HEK293 (cell line): ENCODE measurements around the gene NGF.

Experiments used
- CTCF ChIA-PET: fragments of 350-600 bp; formaldehyde crosslinking; extraction: SDS; loops from one replicate; lab custom pipeline; 2021; ENCODE audit warnings: antibody characterized with exemption; lab: Yijun Ruan, JAX
- POLR2A ChIA-PET: fragments of 300-600 bp; formaldehyde crosslinking; extraction: SDS; loops from one replicate; lab custom pipeline; 2020; ENCODE audit warnings: antibody characterized with exemption, inconsistent platforms; lab: Yijun Ruan, JAX
- H3K27ac ChIP-seq: fragments of 200-500 bp; sonication (Bioruptor generic); 2 replicates; pipeline ENCODE4 v1.5.1; 2014; ENCODE audit warnings: low read depth, low read length, control low read depth, inconsistent platforms; ENCODE audit errors: extremely low read depth
- H3K36me3 ChIP-seq, 2 experiments: fragments of 200-500 bp in 1 of 2; sonication (Bioruptor generic) in 1 of 2; 1 replicate in 1 of 2; 2 replicates in 1 of 2; pipeline ENCODE4 v1.5.1; 2014 to 2017; ENCODE audit warnings: inconsistent platforms in 2 of 2, low read length in 2 of 2; ENCODE audit not compliant: control insufficient read depth in 2 of 2, insufficient read depth in 1 of 2
- H3K4me1 ChIP-seq: fragments of 200-500 bp; sonication (Bioruptor generic); 2 replicates; pipeline ENCODE4 v1.5.1; 2014; ENCODE audit warnings: mild to moderate bottlenecking, low read length, inconsistent platforms; ENCODE audit not compliant: control insufficient read depth, insufficient read depth
- H3K4me3 ChIP-seq: 2 replicates; pipeline ENCODE4 v1.5.1; 2011; ENCODE audit warnings: low read depth, mild to moderate bottlenecking, control low read depth, low read length, moderate library complexity
- H3K9me3 ChIP-seq: fragments of 200-500 bp; sonication (Bioruptor generic); 2 replicates; pipeline ENCODE4 v1.5.1; 2014; ENCODE audit warnings: low read depth, low read length, inconsistent platforms; ENCODE audit not compliant: control insufficient read depth, insufficient read depth
- AEBP2 ChIP-seq: fragments of 450-650 bp; formaldehyde crosslinking; IDR thresholded peaks from 2 replicates; pipeline ENCODE4 v1.5.1; 2016; ENCODE audit warnings: missing biosample characterization, missing genetic modification characterization, borderline replicate concordance
- GLI4 ChIP-seq: fragments of 450-650 bp; formaldehyde crosslinking; IDR thresholded peaks from 2 replicates; pipeline ENCODE4 v1.5.1; 2016; ENCODE audit warnings: missing biosample characterization, missing genetic modification characterization
- GLIS1 ChIP-seq: fragments of 450-650 bp; formaldehyde crosslinking; IDR thresholded peaks from 2 replicates; pipeline ENCODE4 v1.5.1; 2016; ENCODE audit warnings: missing biosample characterization, missing genetic modification characterization
- HOXC10 ChIP-seq: sonication (generic); formaldehyde crosslinking; IDR thresholded peaks from 2 replicates; pipeline ENCODE4 v1.8.1; 2023; ENCODE audit warnings: mild to moderate bottlenecking, missing genetic modification reagents
- PRDM6 ChIP-seq: fragments of 450-650 bp; formaldehyde crosslinking; IDR thresholded peaks from 2 replicates; pipeline ENCODE4 v1.5.1; 2017; ENCODE audit warnings: missing biosample characterization, missing genetic modification characterization
- REPIN1 ChIP-seq: fragments of 450-650 bp; formaldehyde crosslinking; IDR thresholded peaks from 2 replicates; pipeline ENCODE4 v1.5.1; 2017; ENCODE audit warnings: missing biosample characterization, missing genetic modification characterization, low read depth
- SALL2 ChIP-seq: fragments of 450-650 bp; formaldehyde crosslinking; IDR thresholded peaks from 2 replicates; pipeline ENCODE4 v1.5.0; 2017; ENCODE audit warnings: missing biosample characterization, mild to moderate bottlenecking, missing genetic modification characterization, borderline replicate concordance
- SP7 ChIP-seq: fragments of 450-650 bp; formaldehyde crosslinking; IDR thresholded peaks from 2 replicates; pipeline ENCODE4 v1.5.1; 2016; ENCODE audit warnings: missing biosample characterization, missing genetic modification characterization
- YY2 ChIP-seq: fragments of 450-650 bp; formaldehyde crosslinking; IDR thresholded peaks from 2 replicates; pipeline ENCODE4 v1.5.1; 2016; ENCODE audit warnings: missing biosample characterization, missing genetic modification characterization
- ZBTB49 ChIP-seq: fragments of 450-650 bp; formaldehyde crosslinking; IDR thresholded peaks from 2 replicates; pipeline ENCODE4 v1.5.1; 2016; ENCODE audit warnings: missing biosample characterization, missing genetic modification characterization, low read depth
- ZFP3 ChIP-seq: fragments of 450-650 bp; formaldehyde crosslinking; IDR thresholded peaks from 2 replicates; pipeline ENCODE4 v1.5.1; 2016; ENCODE audit warnings: low read depth, missing biosample characterization, missing genetic modification characterization
- ZNF112 ChIP-seq: fragments of 450-650 bp; formaldehyde crosslinking; IDR thresholded peaks from 2 replicates; pipeline ENCODE4 v1.5.0; 2017; ENCODE audit warnings: missing biosample characterization, missing genetic modification characterization
- ZNF16 ChIP-seq: fragments of 450-650 bp; formaldehyde crosslinking; IDR thresholded peaks from 2 replicates; pipeline ENCODE4 v1.5.1; 2016; ENCODE audit warnings: low read depth, missing biosample characterization, missing genetic modification characterization
- ZNF174 ChIP-seq: fragments of 450-650 bp; formaldehyde crosslinking; IDR thresholded peaks from 2 replicates; pipeline ENCODE4 v1.5.0; 2017; ENCODE audit warnings: missing biosample characterization, mild to moderate bottlenecking, missing genetic modification characterization
- ZNF18 ChIP-seq: fragments of 450-650 bp; formaldehyde crosslinking; IDR thresholded peaks from 2 replicates; pipeline ENCODE4 v1.5.1; 2016; ENCODE audit warnings: missing biosample characterization, missing genetic modification characterization
- ZNF302 ChIP-seq: fragments of 450-650 bp; formaldehyde crosslinking; IDR thresholded peaks from 2 replicates; pipeline ENCODE4 v1.5.1; 2016; ENCODE audit warnings: missing biosample characterization, missing genetic modification characterization, low read depth
- ZNF350 ChIP-seq: fragments of 450-650 bp; formaldehyde crosslinking; IDR thresholded peaks from 2 replicates; pipeline ENCODE4 v1.5.0; 2017; ENCODE audit warnings: missing biosample characterization, mild to moderate bottlenecking, missing genetic modification characterization
- ZNF449 ChIP-seq: fragments of 450-650 bp; formaldehyde crosslinking; IDR thresholded peaks from 2 replicates; pipeline ENCODE4 v1.5.1; 2017; ENCODE audit warnings: missing biosample characterization, mild to moderate bottlenecking, missing genetic modification characterization, moderate library complexity
- ZNF488 ChIP-seq: fragments of 450-650 bp; formaldehyde crosslinking; IDR thresholded peaks from 2 replicates; pipeline ENCODE4 v1.5.1; 2016; ENCODE audit warnings: missing biosample characterization, missing genetic modification characterization
- ZNF747 ChIP-seq: fragments of 450-650 bp; formaldehyde crosslinking; IDR thresholded peaks from 2 replicates; pipeline ENCODE4 v1.5.1; 2016; ENCODE audit warnings: missing biosample characterization, missing genetic modification characterization
- ZNF768 ChIP-seq: fragments of 450-650 bp; formaldehyde crosslinking; IDR thresholded peaks from 2 replicates; pipeline ENCODE4 v1.5.1; 2018; ENCODE audit warnings: missing biosample characterization, mild to moderate bottlenecking, missing genetic modification characterization

Gene NGF

GRCh38 chr1:115266729-115267421 lies 71.2 kb downstream of the NGF start (continued):
- no peak for TF ChIP-seq ZBTB49 (tag by site-specific recombination)
- no peak for TF ChIP-seq ZNF112 (tag by site-specific recombination)
- no peak for TF ChIP-seq ZNF350
- TF ChIP-seq ZNF18 (tag by site-specific recombination) = no peak
- no peak for TF ChIP-seq SP7 (tag by site-specific recombination)

- no peaks in the 10 kb centered on the region for H3K4me1 ChIP-seq
- CTCF ChIA-PET = no interaction called here
- POLR2A ChIA-PET = no interaction called here
- TF ChIP-seq ZNF747 (tag by site-specific recombination) (no peak), GLIS1 (tag by site-specific recombination) (no peak), PRDM6 (tag by site-specific recombination) (no peak), ZNF768 (no peak), ZFP3 (no peak), YY2 (tag by site-specific recombination) (no peak), ZNF16 (tag by site-specific recombination) (no peak), REPIN1 (no peak), ZNF488 (no peak), SALL2 (tag by site-specific recombination) (no peak), ZNF302 (no peak), SP7 (tag by site-specific recombination) (no peak), GLI4 (no peak), AEBP2 (tag by site-specific recombination) (no peak), HOXC10 (CRISPR knock-in tag) (no peak), ZNF449 (no peak), ZNF174 (no peak)
- no peaks in the 10 kb centered on the region for H3K9me3 ChIP-seq
- no peak overlapping the region for H3K4me3 ChIP-seq
- no peak overlapping the region for H3K27ac ChIP-seq
- H3K36me3 ChIP-seq = no peaks in the 10 kb centered on the region
Measured at GRCh38 chr1:115265099-115265498, 73.0 kb downstream of the NGF start.
